NB4 (cell line): ENCODE data around the gene SFTPB.

ENCODE experiments used
- DNase-seq: peaks from one replicate; pipeline ENCODE4 v3.0.0; 2010; ENCODE audit warnings: low read depth
- H3K4me3 ChIP-seq: one replicate; pipeline ENCODE4 v1.5.1; 2011; ENCODE audit warnings: mild to moderate bottlenecking, low read depth, low read length, moderate library complexity
- CTCF ChIP-seq: IDR thresholded peaks from one replicate; pipeline ENCODE4 v1.5.1; 2012; ENCODE audit warnings: low read depth, low read length
- MAX ChIP-seq: IDR thresholded peaks from 2 replicates; pipeline ENCODE4 v1.6.1; 2011; ENCODE audit warnings: low read depth, low read length
- MYC ChIP-seq: IDR thresholded peaks from 2 replicates; pipeline ENCODE4 v1.6.1; 2011; ENCODE audit warnings: low read depth, low read length
- POLR2A ChIP-seq: IDR thresholded peaks from 2 replicates; pipeline ENCODE4 v1.6.1; 2011; ENCODE audit warnings: mild to moderate bottlenecking; ENCODE audit not compliant: insufficient read length; ENCODE audit errors: extremely low read depth

SFTPB gene

GRCh38 chr2:85704038-85704437 is 36.0 kb upstream of the SFTPB start:
- no peak overlapping the region for H3K4me3 ChIP-seq
- no peak for DNase-seq
- TF ChIP-seq MAX: no peak
- TF ChIP-seq POLR2A: no peak
- TF ChIP-seq CTCF: no peak
- TF ChIP-seq MYC: no peak

- TF ChIP-seq MAX (no peak), POLR2A (no peak), MYC (no peak), CTCF (no peak)
- DNase-seq: no peak
- no peak overlapping the region for H3K4me3 ChIP-seq
These were observed 35.3 kb upstream of the SFTPB start for GRCh38 chr2:85703329-85703728.

- no peak for TF ChIP-seq MYC
- TF ChIP-seq POLR2A: no peak
- TF ChIP-seq MAX: no peak
- TF ChIP-seq CTCF: no peak
These were observed 34.8 kb upstream of the SFTPB start for GRCh38 chr2:85702800-85703199.

GRCh38 chr2:85702172-85702571 is 34.2 kb upstream of the SFTPB start:
- peak; percentile 35 for DNase-seq
- H3K4me3 ChIP-seq: no peak overlapping the region
- no peak for TF ChIP-seq POLR2A
- no peak for TF ChIP-seq MYC
- no peak for TF ChIP-seq CTCF
- TF ChIP-seq MAX: no peak

More at GRCh38 chr2:85702800-85703199, 34.8 kb upstream of the SFTPB start:
- H3K4me3 ChIP-seq: no peak overlapping the region
- no peak for DNase-seq

GRCh38 chr2:85699325-85699724 is 31.3 kb upstream of the SFTPB start:
- peak; percentile 44 for DNase-seq
- TF ChIP-seq CTCF: no peak
- no peak for TF ChIP-seq MAX
- TF ChIP-seq MYC: no peak
- TF ChIP-seq POLR2A: no peak
- H3K4me3 ChIP-seq: no peak overlapping the region

GRCh38 chr2:85698880-85699254 is 30.9 kb upstream of the SFTPB start:
- TF ChIP-seq CTCF: no peak
- TF ChIP-seq MAX: 0 out of 2 replicates have a peak, but pooled peaks have one; percentile 6
- TF ChIP-seq MYC: peak; percentile 43; the same call in 1 of the 2 replicates
- peak; percentile 88 for DNase-seq
- H3K4me3 ChIP-seq: no peak overlapping the region
